GM18517 (cell line): ENCODE measurements around the gene CDH4.

Experiments used
- ATAC-seq: cut with Tn5 transposase; IDR thresholded peaks from one replicate; pipeline ENCODE4 v1.9.1; 2021; ENCODE audit warnings: mild to moderate bottlenecking, moderate library complexity; ENCODE audit not compliant: unreplicated experiment

Gene CDH4

GRCh38 chr20:61482056-61482887 is 230.2 kb downstream of the CDH4 start:
- ATAC-seq, result no peak

GRCh38 chr20:61482901-61483300 is 230.8 kb downstream of the CDH4 start:
- no peak for ATAC-seq

GRCh38 chr20:61483336-61484067 is 231.4 kb downstream of the CDH4 start:
- ATAC-seq, result no peak

GRCh38 chr20:61486198-61486597 is 234.1 kb downstream of the CDH4 start:
- ATAC-seq, result no peak

- no peak for ATAC-seq
Measured at GRCh38 chr20:61487346-61487996, 235.4 kb downstream of the CDH4 start.

GRCh38 chr20:61487997-61488371 is 235.9 kb downstream of the CDH4 start:
- ATAC-seq, result no peak

- ATAC-seq, result no peak
Measured at GRCh38 chr20:61490721-61491120, 238.7 kb downstream of the CDH4 start.

GRCh38 chr20:61492065-61492464 is 240.0 kb downstream of the CDH4 start:
- no peak for ATAC-seq

- no peak for ATAC-seq
Measured at GRCh38 chr20:61493798-61494305, 241.8 kb downstream of the CDH4 start.

- no peak for ATAC-seq
Measured at GRCh38 chr20:61494763-61495575, 242.9 kb downstream of the CDH4 start.

- ATAC-seq, result no peak
Measured at GRCh38 chr20:61497029-61497627, 245.1 kb downstream of the CDH4 start.

- ATAC-seq, result no peak
Measured at GRCh38 chr20:61499859-61500554, 247.9 kb downstream of the CDH4 start.

GRCh38 chr20:61500791-61501321 is 248.8 kb downstream of the CDH4 start:
- no peak for ATAC-seq

GRCh38 chr20:61502433-61502832 is 250.4 kb downstream of the CDH4 start:
- ATAC-seq, result no peak

- ATAC-seq, result no peak
Measured at GRCh38 chr20:61503106-61503505, 251.0 kb downstream of the CDH4 start.

- no peak for ATAC-seq
Measured at GRCh38 chr20:61505508-61505907, 253.4 kb downstream of the CDH4 start.

- ATAC-seq, result no peak
Measured at GRCh38 chr20:61507778-61508177, 255.7 kb downstream of the CDH4 start.

- no peak for ATAC-seq
Measured at GRCh38 chr20:61508301-61509096, 256.4 kb downstream of the CDH4 start.
